ENCODE measurements around the gene NHSL2. TPM values are rescaled to one million over a fixed set of nuclear protein-coding genes. Genes with fewer than 3 reads are reported as not detected.

The NHSL2 gene
- total RNA-seq, 1 experiment from 2014 or later: not detected

GRCh38 chrX:71993371-71993770, 82.7 kb downstream of the NHSL2 start:
- Histone ChIP-seq H3K79me2 (ENCODE audit: low read depth) (no peaks in the 10 kb centered on the region), H3F3A (ENCODE audit: insufficient read depth, low read depth) (no peaks in the 10 kb centered on the region), H3K27ac (no peak overlapping the region), H3K9me3 (ENCODE audit: insufficient read depth, low read depth) (no peaks in the 10 kb centered on the region), H4K20me1 (ENCODE audit: insufficient read depth) (no peaks in the 10 kb centered on the region), H3K27me3 (ENCODE audit: insufficient read depth, low read depth) (peaks cover 5% of the 10 kb centered on the region; the same call in 1 of the 2 replicates), H3K4me2 (no peak overlapping the region), H2AFZ (no peak overlapping the region), H3K4me1 (replicated peaks; ENCODE audit: insufficient read depth) (no peaks in the 10 kb centered on the region), H3K9me2 (ENCODE audit: insufficient read depth) (no peaks in the 10 kb centered on the region), H3K36me3 (ENCODE audit: low read depth) (no peaks in the 10 kb centered on the region), H3K4me3 (no peak overlapping the region)
- TF ChIP-seq CTCF (conservative IDR thresholded peaks at IDR 0.05) (no peak), EZH2 (IDR thresholded peaks at IDR 0.05; ENCODE audit: low read depth) (no peak)
- ChIA-PET CTCF (no interaction called here), POLR2A (ENCODE audit: unreplicated experiment) (no interaction called here)
- DNase-seq: no peak
- intact Hi-C loops (cut with micrococcal nuclease; ENCODE audit: unreplicated experiment): loop anchor here (10.0 kb wide), 1 partner anchor 631 kb away; no protein-coding TSS in a partner anchor
- BruUV-seq (replicated peaks): no TSS peak

DNA sequence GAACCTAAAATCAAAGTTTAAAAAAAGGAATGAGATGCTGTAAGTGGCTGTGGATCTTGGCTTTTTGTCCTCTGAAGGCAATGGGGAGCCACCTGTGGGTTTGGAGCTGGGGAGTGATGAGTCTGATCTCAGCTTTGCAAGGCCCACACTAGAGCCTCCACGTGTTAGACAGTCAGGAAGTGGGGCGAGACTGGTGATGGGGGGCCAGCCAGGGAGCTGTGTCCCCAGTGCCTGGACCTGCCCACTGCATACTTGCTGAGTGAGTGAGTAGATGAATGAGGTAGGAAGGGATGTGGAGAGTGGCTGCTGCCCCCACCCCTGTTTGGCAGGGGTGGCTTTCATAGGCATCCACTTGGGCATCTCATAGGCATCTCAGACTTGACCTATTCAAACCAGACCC, 84.0 kb downstream of the NHSL2 start:
- H3K27me3 ChIP-seq (ENCODE audit: insufficient read depth, low read depth): no peaks in the 10 kb centered on the region
- no peaks in the 10 kb centered on the region for H3K36me3 ChIP-seq (ENCODE audit: low read depth)
- TF ChIP-seq CTCF (conservative IDR thresholded peaks at IDR 0.05) (no peak), EZH2 (IDR thresholded peaks at IDR 0.05; ENCODE audit: low read depth) (no peak)
- H3K27ac ChIP-seq: no peak overlapping the region
- no peaks in the 10 kb centered on the region for H3K9me3 ChIP-seq (ENCODE audit: insufficient read depth, low read depth)
- intact Hi-C loops (cut with micrococcal nuclease; ENCODE audit: unreplicated experiment): loop anchor here (10.0 kb wide), 1 partner anchor 630 kb away; no protein-coding TSS in a partner anchor
- BruUV-seq (replicated peaks): no TSS peak
- no peaks in the 10 kb centered on the region for H3F3A ChIP-seq (ENCODE audit: insufficient read depth, low read depth)
- CTCF ChIA-PET: no interaction called here
- H3K4me3 ChIP-seq: no peak overlapping the region
- no peaks in the 10 kb centered on the region for H3K4me1 ChIP-seq (replicated peaks; ENCODE audit: insufficient read depth)
- H3K9me2 ChIP-seq (ENCODE audit: insufficient read depth): no peaks in the 10 kb centered on the region
- no peak overlapping the region for H3K4me2 ChIP-seq
- POLR2A ChIA-PET (ENCODE audit: unreplicated experiment): no interaction called here
- H3K79me2 ChIP-seq (ENCODE audit: low read depth): no peaks in the 10 kb centered on the region
- H4K20me1 ChIP-seq (ENCODE audit: insufficient read depth): no peaks in the 10 kb centered on the region
- no peak overlapping the region for H2AFZ ChIP-seq
- DNase-seq: no peak

DNA sequence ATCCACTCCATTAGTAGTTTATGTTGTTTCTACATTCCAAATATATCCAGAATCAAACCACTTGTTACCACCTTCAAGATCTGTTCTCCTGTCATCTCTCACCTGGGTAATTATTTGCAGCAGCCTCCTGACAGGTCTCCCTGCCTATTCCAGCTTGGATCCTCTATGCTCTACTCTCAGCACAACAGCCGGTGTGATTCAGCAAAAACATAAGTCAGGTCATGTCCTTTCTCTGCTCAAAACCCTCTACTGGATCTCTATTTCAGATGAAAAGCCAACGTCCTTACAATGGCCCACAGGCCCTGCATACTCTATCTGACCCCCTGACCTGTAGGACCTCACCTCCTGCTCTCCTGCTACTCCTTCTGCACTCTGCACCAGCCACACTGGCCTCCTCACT, 84.5 kb downstream of the NHSL2 start:
- Histone ChIP-seq H3K27me3 (ENCODE audit: insufficient read depth, low read depth) (no peaks in the 10 kb centered on the region), H3K4me1 (replicated peaks; ENCODE audit: insufficient read depth) (no peaks in the 10 kb centered on the region), H3K79me2 (ENCODE audit: low read depth) (no peaks in the 10 kb centered on the region), H3K36me3 (ENCODE audit: low read depth) (no peaks in the 10 kb centered on the region), H3F3A (ENCODE audit: insufficient read depth, low read depth) (no peaks in the 10 kb centered on the region), H3K27ac (no peak overlapping the region), H3K9me2 (ENCODE audit: insufficient read depth) (no peaks in the 10 kb centered on the region), H3K4me2 (no peak overlapping the region), H3K4me3 (no peak overlapping the region), H4K20me1 (ENCODE audit: insufficient read depth) (no peaks in the 10 kb centered on the region), H2AFZ (no peak overlapping the region), H3K9me3 (ENCODE audit: insufficient read depth, low read depth) (no peaks in the 10 kb centered on the region)
- DNase-seq: no peak
- TF ChIP-seq CTCF (conservative IDR thresholded peaks at IDR 0.05) (no peak), EZH2 (IDR thresholded peaks at IDR 0.05; ENCODE audit: low read depth) (no peak)
- ChIA-PET CTCF (no interaction called here), POLR2A (ENCODE audit: unreplicated experiment) (no interaction called here)
- BruUV-seq (replicated peaks): no TSS peak
- intact Hi-C loops (cut with micrococcal nuclease; ENCODE audit: unreplicated experiment): loop anchor here (10.0 kb wide), 1 partner anchor 630 kb away; no protein-coding TSS in a partner anchor

All from PC-9 (cell line).